ENCODE results near the gene AP3D1. TPM values are rescaled to one million over a fixed set of nuclear protein-coding genes. Genes with fewer than 3 reads are reported as not detected.

Gene AP3D1
- total and polyA plus RNA-seq, 11 donors = 63.1 to 124 (median 103) TPM

- 92 to 94% (median 92%) methylated on average over 12 to 17 of the region's 17 CpGs for WGBS, 4 donors
- DNase-seq (no peak), ATAC-seq (no peak)
- H3K36me3 ChIP-seq = peaks cover 0 to 35% (median 11%) of the 10 kb centered on the region in 9 donors
- TF ChIP-seq POLR2A (IDR thresholded peaks at IDR 0.05) = no peak
- no peak for TF ChIP-seq CTCF (IDR thresholded peaks at IDR 0.05)
- peaks cover 0 to 49% (median 11%) of the 10 kb centered on the region in 12 donors for H3K4me1 ChIP-seq
- no peaks in the 10 kb centered on the region for H3K27me3 ChIP-seq
- no peaks in the 10 kb centered on the region for H3K9me3 ChIP-seq
- intact Hi-C loops (cut with DNase I) = no loop called here
- no peak overlapping the region for H3K27ac ChIP-seq
- no peak overlapping the region for H3K4me3 ChIP-seq
Observed at GRCh38 chr19:2179095-2179494, 27.7 kb upstream of the AP3D1 start.

GRCh38 chr19:2176337-2176994, 25.1 kb upstream of the AP3D1 start:
- Histone ChIP-seq H3K4me1 (peaks cover 5 to 61% (median 25%) of the 10 kb centered on the region in 12 donors), H3K4me3 (no peak overlapping the region), H3K27ac (peak overlapping the region in 2 of 12 donors; percentile 31 to 39), H3K27me3 (no peaks in the 10 kb centered on the region), H3K9me3 (no peaks in the 10 kb centered on the region), H3K36me3 (peaks cover 0 to 11% (median 5%) of the 10 kb centered on the region in 9 donors)
- TF ChIP-seq CTCF (IDR thresholded peaks at IDR 0.05) (peak in 1 of 12 donors; percentile 4), POLR2A (IDR thresholded peaks at IDR 0.05) (no peak)
- ATAC-seq (peak; percentile 17 to 63 (median 40)), DNase-seq (peak in 1 of 5 donors; percentile 57)
- 59 to 66% (median 62%) methylated on average over 20 to 22 of the region's 22 CpGs for WGBS, 4 donors
- intact Hi-C loops (cut with DNase I) = no loop called here

GRCh38 chr19:2175742-2176141, 24.4 kb upstream of the AP3D1 start:
- Histone ChIP-seq H3K36me3 (peaks cover 0 to 4% (median under 1%) of the 10 kb centered on the region in 9 donors), H3K27ac (peak overlapping the region in 1 of 12 donors; percentile 31), H3K9me3 (no peaks in the 10 kb centered on the region), H3K4me3 (no peak overlapping the region), H3K4me1 (peaks cover 9 to 61% (median 29%) of the 10 kb centered on the region in 12 donors), H3K27me3 (no peaks in the 10 kb centered on the region)
- 80 to 88% (median 86%) methylated on average over 13 to 14 of the region's 14 CpGs for WGBS, 4 donors
- intact Hi-C loops (cut with DNase I) = no loop called here
- DNase-seq = no peak
- no peak for TF ChIP-seq CTCF (IDR thresholded peaks at IDR 0.05)
- TF ChIP-seq POLR2A (IDR thresholded peaks at IDR 0.05) = no peak
- no peak for ATAC-seq

- ATAC-seq (no peak), DNase-seq (no peak)
- intact Hi-C loops (cut with DNase I) = loop anchor here in 1 of 10 donors (5.0 kb wide), 1 partner anchor 98 kb away; no protein-coding TSS in a partner anchor
- 87 to 93% (median 92%) methylated on average over 17 to 18 of the region's 18 CpGs for WGBS, 4 donors
- no peak for TF ChIP-seq CTCF (IDR thresholded peaks at IDR 0.05)
- no peak for TF ChIP-seq POLR2A (IDR thresholded peaks at IDR 0.05)
- Histone ChIP-seq H3K36me3 (peaks cover 0 to 2% (median 0%) of the 10 kb centered on the region in 9 donors), H3K27ac (no peak overlapping the region), H3K4me3 (no peak overlapping the region), H3K27me3 (no peaks in the 10 kb centered on the region), H3K4me1 (peaks cover 18 to 63% (median 43%) of the 10 kb centered on the region in 12 donors), H3K9me3 (no peaks in the 10 kb centered on the region)
Observed at GRCh38 chr19:2173767-2174577, 22.6 kb upstream of the AP3D1 start.
